Activated CD8-positive, alpha-beta memory T cell treated with anti-CD3 and anti-CD28 coated beads, Interleukin-2, amount 50 U/mL, for 48 hours (primary cell): ENCODE measurements around the gene COMMD7.
"Not testable (repeated sequence)": the region's sequence is repeated elsewhere in the genome, so short reads cannot be mapped to it uniquely, and the experiment has no call there.

Experiments
- DNase-seq: peaks from one replicate; pipeline ENCODE4 v3.0.0-alpha.2; 2020

The COMMD7 gene

DNA sequence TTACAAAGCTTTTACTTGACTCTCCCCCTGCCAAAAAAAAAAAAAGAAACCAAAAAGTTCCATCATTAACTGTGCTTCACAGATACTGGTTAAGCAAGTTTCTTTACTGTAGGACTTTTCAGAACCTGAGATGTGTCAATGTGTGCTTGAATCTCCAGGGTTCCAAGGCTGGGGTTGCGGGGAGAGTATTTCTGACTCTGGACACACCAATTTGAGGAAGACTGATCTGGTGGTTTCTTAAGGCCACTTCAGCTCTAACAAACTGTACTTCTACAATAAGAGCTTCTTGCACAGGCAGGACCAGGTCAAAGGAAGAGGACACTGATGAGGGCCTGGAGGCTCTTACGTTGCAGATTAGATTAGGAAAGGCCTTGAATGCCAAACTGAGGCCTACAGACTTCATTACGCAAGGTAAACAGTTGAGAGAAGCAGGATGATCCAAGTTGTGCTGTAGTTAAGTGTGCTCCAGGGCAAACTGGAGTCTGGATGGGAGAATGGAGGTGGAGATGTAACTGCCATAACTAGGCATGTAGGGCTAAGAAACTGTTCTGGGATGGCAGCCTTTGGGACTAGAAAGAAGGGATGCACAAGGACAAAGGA, 24.4 kb downstream of the COMMD7 start:
- no peak for DNase-seq

DNA sequence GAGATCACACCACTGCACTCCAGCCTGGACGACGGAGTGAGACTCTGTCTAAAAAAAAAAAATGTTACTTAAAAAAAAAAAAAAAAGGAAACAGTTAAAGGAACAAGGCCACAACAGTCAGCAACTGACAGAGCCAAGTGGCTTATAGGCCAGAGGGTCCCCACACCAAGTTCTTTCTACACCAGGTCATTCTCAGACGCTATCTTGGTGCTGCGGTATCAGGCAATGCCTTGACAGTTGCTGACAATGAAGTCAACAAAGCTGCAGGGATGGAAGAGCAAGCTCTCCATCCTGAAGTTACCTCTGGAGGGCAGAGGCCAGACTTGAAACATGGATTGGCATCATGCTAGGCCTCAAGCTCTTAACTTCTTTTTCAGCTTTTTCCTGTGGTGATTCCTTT, 31.9 kb downstream of the COMMD7 start:
- no peak for DNase-seq

DNA sequence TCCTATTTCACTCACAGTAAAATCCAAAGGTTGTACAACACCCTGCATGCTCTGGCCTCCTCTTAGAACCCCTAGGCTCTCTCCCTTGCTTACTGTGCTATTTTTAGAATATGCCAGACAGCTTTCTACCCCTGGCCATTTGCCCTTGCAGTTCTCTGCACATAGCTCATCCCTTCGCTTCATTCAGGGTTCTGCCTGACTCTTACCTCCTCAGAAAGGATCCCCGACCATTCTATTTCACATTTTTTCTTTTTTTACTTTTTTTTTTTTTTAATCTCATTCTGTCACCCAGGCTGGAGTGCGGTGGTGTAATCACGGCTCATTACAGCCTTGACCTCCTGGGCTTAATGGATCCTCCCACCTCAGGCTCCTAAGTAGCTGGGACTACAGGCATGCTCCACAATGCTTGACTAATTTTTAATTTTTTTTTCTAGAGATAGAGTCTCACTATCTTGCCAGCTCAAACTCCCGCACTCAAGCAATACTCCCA, 33.6 kb downstream of the COMMD7 start:
- no peak for DNase-seq

DNA sequence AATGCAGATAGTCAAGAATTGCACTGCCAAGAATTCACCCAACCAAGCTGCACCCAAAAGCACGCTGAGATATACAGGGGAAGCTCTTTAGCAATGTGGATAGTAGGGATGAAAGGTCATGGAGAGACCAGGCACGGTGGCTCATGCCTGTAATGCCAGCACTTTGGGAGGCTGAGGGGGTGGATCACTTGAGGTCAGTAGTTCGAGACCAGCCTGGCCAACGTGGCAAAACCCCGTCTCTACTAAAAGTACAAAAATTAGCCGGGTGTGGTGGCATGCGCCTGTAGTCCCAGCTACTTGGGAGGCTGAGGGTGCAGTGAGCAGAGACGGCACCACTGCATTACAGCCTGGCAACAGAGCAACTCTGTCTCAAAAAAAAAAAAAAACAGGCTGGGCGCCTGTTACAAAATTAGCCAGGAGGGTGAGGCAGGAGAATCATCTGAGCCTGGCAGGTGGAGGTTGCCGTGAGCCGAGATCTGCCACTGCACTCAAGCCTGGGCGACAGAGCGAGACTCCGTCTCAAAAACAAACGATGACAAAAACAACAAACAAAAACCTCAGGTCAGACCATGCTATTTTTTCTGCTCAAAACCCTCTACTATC, 34.1 kb downstream of the COMMD7 start:
- DNase-seq = not testable (repeated sequence)

- no peak for DNase-seq
Measured at GRCh38 chr20:32707691-32708581, 35.3 kb downstream of the COMMD7 start.

- no peak for DNase-seq
Measured at GRCh38 chr20:32706486-32706885, 36.8 kb downstream of the COMMD7 start.

DNA sequence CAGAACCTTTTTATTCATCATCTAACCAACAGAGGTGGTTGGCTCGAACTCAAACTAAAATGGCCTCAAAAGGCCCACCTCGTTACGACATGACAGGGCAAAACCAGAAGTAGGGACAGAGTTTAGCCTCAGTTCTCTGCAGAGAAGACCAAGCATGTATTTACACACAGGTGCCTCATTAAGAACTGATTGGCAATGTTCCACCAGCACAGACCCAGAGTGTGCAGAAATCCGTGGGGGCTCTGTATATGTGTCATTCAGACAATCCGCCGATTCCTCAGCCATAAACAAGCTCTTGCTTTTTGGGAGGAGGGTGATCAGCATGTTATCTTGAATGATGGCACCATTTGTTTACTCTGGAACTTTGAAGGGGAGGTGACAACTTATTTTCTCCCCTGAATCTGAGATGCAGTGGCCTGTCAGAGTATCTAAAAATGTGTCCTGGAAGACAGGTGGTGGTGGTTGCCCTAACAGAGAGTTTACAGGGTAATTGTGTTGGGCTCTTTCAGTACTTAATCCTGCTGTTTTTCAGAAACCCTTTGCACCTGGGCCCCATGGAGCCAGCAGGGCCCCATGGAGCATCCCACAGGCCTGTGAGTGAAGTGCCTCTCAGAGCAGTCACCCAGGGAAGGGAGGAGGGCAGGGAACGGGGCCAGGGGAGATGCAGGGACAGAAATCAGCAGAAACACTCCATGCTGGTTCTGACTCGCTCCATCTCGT, 40.4 kb downstream of the COMMD7 start:
- DNase-seq = no peak

DNA sequence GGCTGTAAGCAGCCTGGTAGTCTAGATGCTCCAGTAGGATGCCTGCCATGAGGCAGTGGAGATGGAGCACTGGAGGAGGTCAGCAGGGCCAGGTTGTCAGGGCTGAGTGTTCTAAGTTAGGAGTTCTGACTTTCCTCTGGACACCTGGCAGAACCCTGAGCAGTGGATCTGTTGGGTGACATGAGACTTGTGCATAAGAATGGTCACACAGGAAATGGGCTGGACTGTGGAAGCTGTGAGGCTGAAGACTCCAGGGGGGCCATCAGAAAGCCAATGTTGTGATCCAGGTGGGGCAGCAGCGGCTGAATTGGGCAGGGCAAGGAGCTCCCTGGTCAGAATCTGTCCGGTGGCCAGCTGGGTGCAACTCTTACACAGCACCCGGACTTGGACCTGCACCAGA, 45.7 kb downstream of the COMMD7 start:
- DNase-seq = no peak

DNA sequence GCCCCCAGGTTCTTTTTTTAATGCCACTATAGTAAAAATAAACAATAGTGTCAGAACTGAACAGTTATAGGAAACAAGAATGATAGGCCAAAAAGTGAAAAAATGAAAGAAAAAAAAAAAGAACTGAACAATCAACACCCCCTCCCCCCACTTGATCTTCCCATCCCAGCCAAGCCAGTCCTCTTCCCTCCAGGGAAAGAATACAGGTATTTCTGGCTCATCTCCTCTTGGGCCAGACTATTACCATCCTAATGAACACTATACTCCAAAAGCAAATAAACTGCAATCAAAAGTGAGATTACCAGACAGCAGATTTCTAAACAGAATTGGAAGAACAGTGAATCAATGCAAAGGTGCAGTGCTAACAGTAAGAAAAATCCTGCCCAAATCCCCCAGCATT, 48.2 kb downstream of the COMMD7 start:
- no peak for DNase-seq

DNA sequence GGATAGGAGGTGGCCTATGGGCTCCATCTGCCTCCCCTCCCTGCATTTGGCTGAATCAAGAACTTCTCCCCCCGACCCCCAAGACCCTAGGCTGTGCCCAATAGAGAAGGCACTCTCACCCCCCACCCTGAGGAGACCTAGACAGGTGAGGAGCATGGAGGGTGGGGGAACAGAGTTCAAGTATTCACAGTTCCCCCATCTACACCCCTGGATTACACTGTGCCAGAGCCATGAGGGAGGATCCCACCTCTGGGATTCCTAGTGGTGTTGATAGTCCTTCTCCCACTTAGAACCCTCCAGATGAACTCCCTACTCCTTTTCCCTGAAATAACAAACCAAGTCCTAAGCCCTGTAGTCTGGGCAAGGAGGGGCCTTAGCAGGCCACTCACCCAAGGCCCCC, 54.3 kb downstream of the COMMD7 start:
- not testable (repeated sequence) for DNase-seq

DNA sequence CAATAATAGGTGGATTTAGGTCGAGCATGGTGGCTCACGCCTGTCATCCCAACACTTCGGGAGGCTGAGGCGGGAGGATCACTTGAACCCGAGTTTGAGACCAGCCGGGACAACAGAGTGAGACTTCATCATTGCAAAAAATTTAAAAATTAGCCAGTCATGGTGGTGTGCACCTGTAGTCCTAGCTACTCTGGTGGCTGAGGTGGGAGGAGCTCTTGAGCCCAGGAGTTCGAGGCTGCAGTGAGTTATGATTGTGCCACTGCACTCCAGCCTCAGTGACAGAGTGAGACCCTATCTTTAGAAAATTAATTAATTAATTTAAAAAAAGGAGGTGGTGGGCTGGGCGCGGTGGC, 56.1 kb downstream of the COMMD7 start:
- DNase-seq = no peak

GRCh38 chr20:32686530-32687179, 56.6 kb downstream of the COMMD7 start:
- no peak for DNase-seq

DNA sequence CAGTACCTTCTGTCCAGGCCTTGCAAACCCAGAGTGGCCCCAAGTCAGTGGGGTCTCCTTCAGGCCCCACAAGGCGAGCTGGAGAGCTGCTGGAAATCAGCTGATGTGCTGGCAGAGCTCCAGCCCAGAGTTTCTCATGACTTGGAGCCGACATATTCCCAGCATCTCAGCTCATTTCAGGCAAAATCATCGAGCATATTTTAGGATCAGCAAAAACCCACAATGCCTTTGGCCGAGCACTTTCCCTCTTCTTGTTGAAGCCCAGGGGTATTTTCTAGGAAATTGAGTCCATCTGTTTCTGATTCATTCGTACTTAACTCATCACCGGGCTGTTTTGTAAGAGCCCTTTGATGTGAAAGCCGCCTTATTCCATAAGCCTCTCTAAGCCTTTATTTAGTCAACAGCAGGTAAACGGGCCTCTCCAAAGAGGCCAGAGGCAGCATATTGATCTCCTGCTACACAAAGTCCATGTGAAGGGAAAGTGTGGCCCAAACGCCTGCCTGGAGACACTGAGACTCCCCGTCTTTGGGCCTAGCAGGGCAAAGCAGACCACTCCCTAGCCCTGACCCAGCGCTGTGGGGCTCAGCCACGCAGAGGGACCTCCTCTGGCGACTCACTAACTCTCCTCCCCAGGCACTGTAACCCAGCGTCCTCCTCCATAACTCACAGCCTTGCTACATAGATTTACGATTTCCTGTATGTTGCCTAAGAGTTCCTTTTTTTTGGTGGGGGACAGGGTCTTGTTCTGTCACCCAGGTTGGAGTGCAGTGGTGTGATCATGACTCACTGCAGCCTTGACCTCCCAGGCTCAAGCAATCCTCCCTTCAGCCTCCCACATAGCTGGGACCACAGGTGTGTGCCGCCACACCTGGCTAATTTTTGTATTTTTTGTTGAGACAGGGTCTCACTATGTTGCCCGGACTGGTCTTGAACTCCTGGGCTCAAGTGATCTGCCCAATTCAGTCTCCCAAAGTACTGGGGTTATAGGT, 57.4 kb downstream of the COMMD7 start:
- no peak for DNase-seq

- no peak for DNase-seq
Measured at GRCh38 chr20:32682508-32682987, 60.7 kb downstream of the COMMD7 start.

- DNase-seq = no peak
Measured at GRCh38 chr20:32681175-32682084, 61.8 kb downstream of the COMMD7 start.

GRCh38 chr20:32680544-32681174, 62.6 kb downstream of the COMMD7 start:
- no peak for DNase-seq

- DNase-seq = no peak
Measured at GRCh38 chr20:32678948-32679347, 64.3 kb downstream of the COMMD7 start.

DNA sequence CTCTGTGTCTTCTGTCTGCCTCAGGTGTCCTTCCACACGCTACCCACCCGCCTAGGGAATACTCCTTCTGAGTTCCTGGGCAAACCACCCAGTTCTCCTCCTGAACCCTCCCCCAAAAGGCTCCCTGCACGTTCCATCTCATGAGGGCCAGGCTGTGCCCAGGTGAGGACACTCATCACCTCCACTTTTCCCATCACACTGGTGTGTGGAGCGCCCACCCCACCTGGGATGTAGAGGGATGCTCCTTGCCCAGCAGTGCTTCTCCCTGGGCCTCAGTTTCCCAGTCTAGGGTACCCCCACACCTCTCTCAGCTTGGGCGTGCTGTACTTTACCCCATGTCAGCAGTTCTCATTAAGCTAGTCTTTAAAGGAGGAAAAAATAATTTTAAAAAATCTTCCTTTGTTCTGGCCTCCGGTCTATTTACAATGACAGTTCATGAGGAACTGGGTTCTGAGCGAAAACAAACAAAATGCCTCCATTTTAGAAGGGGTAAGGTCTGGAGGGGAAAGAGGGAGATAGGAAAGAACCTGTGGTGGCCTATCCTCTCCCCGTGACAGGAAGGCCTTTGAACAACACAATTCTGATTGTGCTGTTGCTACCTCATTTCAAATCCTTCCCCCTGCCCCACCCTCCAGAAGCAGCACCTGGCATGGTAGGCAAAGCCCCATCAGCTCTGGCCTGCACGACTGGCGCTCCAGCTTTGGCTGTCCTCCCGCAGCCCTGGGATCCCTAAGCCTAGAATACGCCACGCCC, 67.9 kb downstream of the COMMD7 start:
- DNase-seq = no peak

GRCh38 chr20:32674362-32674789, 68.9 kb downstream of the COMMD7 start:
- peak; percentile 84 for DNase-seq
